HEK293T (cell line): ENCODE results near the gene MOB4.

Experiments
- ARNT ChIP-seq: fragments of 450-650 bp; IDR thresholded peaks from 2 replicates; pipeline ENCODE4 v1.6.1; 2017; ENCODE audit warnings: mild to moderate bottlenecking
- BHLHE40 ChIP-seq: fragments of 450-650 bp; IDR thresholded peaks from 2 replicates; pipeline ENCODE4 v1.6.1; 2016; ENCODE audit warnings: mild to moderate bottlenecking, moderate library complexity, borderline replicate concordance
- CTBP1 ChIP-seq: fragments of 450-650 bp; IDR thresholded peaks from 2 replicates; pipeline ENCODE4 v1.6.1; 2016; ENCODE audit warnings: borderline replicate concordance
- FOXA1 ChIP-seq: fragments of 450-650 bp; IDR thresholded peaks from 2 replicates; pipeline ENCODE4 v1.6.1; 2016; ENCODE audit warnings: mild to moderate bottlenecking
- FOXK2 ChIP-seq: fragments of 450-650 bp; IDR thresholded peaks from 2 replicates; pipeline ENCODE4 v1.6.1; 2016; ENCODE audit warnings: mild to moderate bottlenecking
- FOXM1 ChIP-seq: fragments of 450-650 bp; IDR thresholded peaks from 2 replicates; pipeline ENCODE4 v1.6.1; 2017; ENCODE audit warnings: mild to moderate bottlenecking, borderline replicate concordance
- HDGF ChIP-seq: fragments of 450-650 bp; IDR thresholded peaks from 2 replicates; pipeline ENCODE4 v1.6.1; 2017; ENCODE audit warnings: antibody characterized with exemption, borderline replicate concordance
- LEF1 ChIP-seq: fragments of 450-650 bp; IDR thresholded peaks from 2 replicates; pipeline ENCODE4 v1.6.1; 2017; ENCODE audit warnings: mild to moderate bottlenecking, borderline replicate concordance
- NFRKB ChIP-seq: fragments of 450-650 bp; IDR thresholded peaks from 2 replicates; pipeline ENCODE4 v1.6.1; 2016; ENCODE audit warnings: mild to moderate bottlenecking, moderate library complexity
- PKNOX1 ChIP-seq: fragments of 450-650 bp; IDR thresholded peaks from 2 replicates; pipeline ENCODE4 v1.6.1; 2016
- SP1 ChIP-seq: fragments of 450-650 bp; IDR thresholded peaks from 2 replicates; pipeline ENCODE4 v1.6.1; 2017
- SUZ12 ChIP-seq: fragments of 450-650 bp; IDR thresholded peaks from 2 replicates; pipeline ENCODE4 v1.6.1; 2016; ENCODE audit warnings: mild to moderate bottlenecking
- TARDBP ChIP-seq: fragments of 450-650 bp; IDR thresholded peaks from 2 replicates; pipeline ENCODE4 v1.6.1; 2016
- ZNF384 ChIP-seq: fragments of 450-650 bp; IDR thresholded peaks from 2 replicates; pipeline ENCODE4 v1.6.1; 2016

- TF ChIP-seq FOXM1 (no peak), BHLHE40 (no peak), ZNF384 (no peak), FOXK2 (no peak), NFRKB (no peak), SP1 (no peak), TARDBP (no peak), HDGF (no peak), FOXA1 (no peak), SUZ12 (no peak), CTBP1 (no peak), LEF1 (no peak), PKNOX1 (no peak), ARNT (no peak)
These were observed 27.3 kb downstream of the MOB4 start for GRCh38 chr2:197543206-197543605.
